H1 (cell line): ENCODE data around the gene NAIF1. TPM values are rescaled to one million over a fixed set of nuclear protein-coding genes. Genes with fewer than 3 reads are reported as not detected.
A peak's percentile ranks its signal among the peaks of the same experiment; 100 is the strongest.

Experiments
- CTCF ChIA-PET: fragments of 300-600 bp; sonication (Branson Sonifier 250); formaldehyde crosslinking; loops from one replicate; lab custom pipeline; 2021; ENCODE audit not compliant: partially characterized antibody; lab: Charles Lee
- POLR2A ChIA-PET: fragments of 300-600 bp; sonication (Branson Sonifier 250); formaldehyde crosslinking; loops from one replicate; lab custom pipeline; 2021; ENCODE audit warnings: inconsistent platforms; ENCODE audit not compliant: partially characterized antibody; lab: Charles Lee
- DNase-seq, 2 experiments: peaks; one replicate each; pipeline versions ENCODE4 v3.0.0 to v3.0.0-alpha.2; 2010 to 2022; ENCODE audit warnings: low spot score in 2 of 2, low read depth in 1 of 2, mixed read lengths in 1 of 2
- FAIRE-seq: peaks from 2 replicates; lab custom pipeline; 2011; peaks lifted over from hg19 to GRCh38; lab: Jason Lieb, UNC
- H2AFZ ChIP-seq: 2 replicates; pipeline ENCODE4 v1.8.1; 2012; ENCODE audit warnings: low read length, inconsistent platforms
- H2AK5ac ChIP-seq: 2 replicates; pipeline ENCODE4 v1.6.1; 2013; ENCODE audit warnings: low read depth, low read length
- H2BK120ac ChIP-seq: replicated peaks from 2 replicates; pipeline ENCODE3; 2013; ENCODE audit warnings: low read depth, low read length, inconsistent platforms
- H2BK12ac ChIP-seq: 2 replicates; pipeline ENCODE4 v1.6.1; 2013; ENCODE audit warnings: low read depth, low read length
- H2BK15ac ChIP-seq: 2 replicates; pipeline ENCODE4 v1.6.1; 2013; ENCODE audit warnings: low read length
- H2BK20ac ChIP-seq: 2 replicates; pipeline ENCODE4 v1.6.1; 2013; ENCODE audit warnings: low read length
- H2BK5ac ChIP-seq: 2 replicates; pipeline ENCODE4 v1.6.1; 2013; ENCODE audit warnings: low read depth, low read length
- H3K14ac ChIP-seq: 2 replicates; pipeline ENCODE4 v1.6.1; 2013; ENCODE audit warnings: inconsistent platforms; ENCODE audit not compliant: insufficient read length
- H3K18ac ChIP-seq: 2 replicates; pipeline ENCODE4 v1.6.1; 2013; ENCODE audit warnings: low read length; ENCODE audit errors: extremely low read depth
- H3K23ac ChIP-seq: 2 replicates; pipeline ENCODE4 v1.6.1; 2013; ENCODE audit warnings: inconsistent platforms; ENCODE audit not compliant: insufficient read length
- H3K23me2 ChIP-seq: 2 replicates; pipeline ENCODE4 v1.6.1; 2013; ENCODE audit warnings: low read depth, low read length
- H3K27ac ChIP-seq: 2 replicates; pipeline ENCODE4 v1.6.1; 2011; ENCODE audit warnings: low read depth, low read length, inconsistent platforms
- H3K27me3 ChIP-seq, 4 experiments: replicated peaks in 1 of 4; 1 replicate in 1 of 4; 2 replicates in 3 of 4; pipeline versions ENCODE4 v1.6.1 to v1.8.1; 2011 to 2013; ENCODE audit warnings: low read length in 3 of 4, mild to moderate bottlenecking in 3 of 4, inconsistent platforms in 2 of 4, mixed read lengths in 2 of 4, moderate library complexity in 1 of 4; ENCODE audit not compliant: control insufficient read depth in 3 of 4, insufficient read depth in 3 of 4; ENCODE audit errors: extremely low read depth in 1 of 4
- H3K36me3 ChIP-seq, 4 experiments: 2 replicates each; pipeline versions ENCODE4 v1.6.1 to v1.8.1; 2011 to 2013; ENCODE audit warnings: mild to moderate bottlenecking in 4 of 4, low read length in 3 of 4, moderate library complexity in 2 of 4, control low read depth in 1 of 4, inconsistent platforms in 1 of 4; ENCODE audit not compliant: insufficient read depth in 4 of 4, control insufficient read depth in 2 of 4
- H3K4ac ChIP-seq: replicated peaks from 2 replicates; pipeline ENCODE3; 2013; ENCODE audit warnings: low read length, low read depth, mixed read lengths, inconsistent platforms; ENCODE audit not compliant: insufficient read length
- H3K4me1 ChIP-seq, 4 experiments: replicated peaks in 1 of 4; 1 replicate in 1 of 4; 2 replicates in 3 of 4; pipeline versions ENCODE4 v1.6.1 to v1.8.1; 2011 to 2013; ENCODE audit warnings: low read length in 3 of 4, inconsistent platforms in 2 of 4, mixed read lengths in 1 of 4; ENCODE audit not compliant: insufficient read depth in 4 of 4, control insufficient read depth in 3 of 4
- H3K4me2 ChIP-seq, 2 experiments: 2 replicates each; pipeline versions ENCODE4 v1.6.1 to v1.8.1; 2011 to 2013; ENCODE audit warnings: low read depth in 2 of 2, low read length in 2 of 2, control low read depth in 1 of 2, inconsistent platforms in 1 of 2, mild to moderate bottlenecking in 1 of 2; ENCODE audit not compliant: insufficient read depth in 1 of 2
- H3K4me3 ChIP-seq, 4 experiments: fragments of 200-600, 300-600 bp in 1 of 4; sonication (generic), shearing (Covaris generic), sonication (Bioruptor Twin) in 1 of 4; 2 replicates each; pipeline versions ENCODE4 v1.5.1 to v1.8.1; 2011 to 2016; ENCODE audit warnings: low read length in 4 of 4, low read depth in 3 of 4, control low read depth in 2 of 4, inconsistent platforms in 2 of 4, mild to moderate bottlenecking in 2 of 4, mixed read lengths in 1 of 4, moderate library complexity in 1 of 4; ENCODE audit not compliant: insufficient read depth in 2 of 4; ENCODE audit errors: extremely low read depth in 1 of 4
- H3K56ac ChIP-seq: replicated peaks from 2 replicates; pipeline ENCODE3; 2013; ENCODE audit warnings: low read depth, mild to moderate bottlenecking, mixed read lengths, low read length, inconsistent platforms; ENCODE audit not compliant: insufficient read length
- H3K79me1 ChIP-seq: 2 replicates; pipeline ENCODE4 v1.6.1; 2013; ENCODE audit warnings: low read depth, low read length, control low read depth
- H3K79me2 ChIP-seq, 2 experiments: 2 replicates each; pipeline versions ENCODE4 v1.6.1 to v1.8.1; 2012 to 2013; ENCODE audit warnings: low read length in 2 of 2, mild to moderate bottlenecking in 2 of 2, inconsistent platforms in 1 of 2; ENCODE audit not compliant: insufficient read depth in 2 of 2, control insufficient read depth in 1 of 2
- H3K9ac ChIP-seq, 4 experiments: replicated peaks in 1 of 4; 1 replicate in 1 of 4; 2 replicates in 3 of 4; pipeline versions ENCODE4 v1.6.1 to v1.8.1; 2011 to 2013; ENCODE audit warnings: low read depth in 3 of 4, low read length in 3 of 4, control low read depth in 2 of 4, mild to moderate bottlenecking in 2 of 4, moderate library complexity in 2 of 4, inconsistent platforms in 1 of 4; ENCODE audit errors: extremely low read depth in 1 of 4
- H3K9me3 ChIP-seq, 2 experiments: 2 replicates each; pipeline versions ENCODE4 v1.6.1 to v1.8.1; 2012 to 2013; ENCODE audit warnings: mild to moderate bottlenecking in 2 of 2, moderate library complexity in 2 of 2, control low read depth in 1 of 2, inconsistent platforms in 1 of 2, low read depth in 1 of 2, low read length in 1 of 2, mixed read lengths in 1 of 2; ENCODE audit not compliant: insufficient read depth in 2 of 2
- H4K20me1 ChIP-seq, 2 experiments: replicated peaks in 1 of 2; 2 replicates each; pipeline versions ENCODE3 to v1.8.1; 2011 to 2013; ENCODE audit warnings: inconsistent platforms in 2 of 2, low read length in 2 of 2, mild to moderate bottlenecking in 1 of 2; ENCODE audit not compliant: insufficient read depth in 2 of 2, control insufficient read depth in 1 of 2
- H4K5ac ChIP-seq: 2 replicates; pipeline ENCODE4 v1.6.1; 2013; ENCODE audit warnings: low read length, low read depth, mixed read lengths, inconsistent platforms; ENCODE audit not compliant: insufficient read length
- H4K8ac ChIP-seq: 2 replicates; pipeline ENCODE4 v1.8.0; 2013; ENCODE audit warnings: mild to moderate bottlenecking, moderate library complexity, low read length, inconsistent platforms; ENCODE audit not compliant: insufficient read depth; ENCODE audit errors: extremely low read depth
- H4K91ac ChIP-seq: replicated peaks from 2 replicates; pipeline ENCODE3; 2013; ENCODE audit warnings: low read length, mixed read lengths, inconsistent platforms; ENCODE audit not compliant: insufficient read length
- ASH2L ChIP-seq: fragments of 200-600, 300-600 bp; sonication (generic); IDR thresholded peaks from one replicate; pipeline ENCODE4 v1.7.1; 2017; ENCODE audit warnings: low read length
- KDM4A ChIP-seq: IDR thresholded peaks from one replicate; pipeline ENCODE4 v1.7.1; 2012; ENCODE audit warnings: low read depth, mild to moderate bottlenecking, moderate library complexity, low read length, inconsistent platforms; ENCODE audit not compliant: severe bottlenecking
- MAX ChIP-seq: IDR thresholded peaks from 2 replicates; pipeline ENCODE4 v1.6.1; 2012; ENCODE audit warnings: inconsistent platforms
- NRF1 ChIP-seq: IDR thresholded peaks from 2 replicates; pipeline ENCODE4 v1.6.1; 2011; ENCODE audit warnings: mild to moderate bottlenecking, low read depth, low read length, improper control_type of control experiment
- PHF8 ChIP-seq: fragments of 200-600 bp; sonication (generic); conservative IDR thresholded peaks from 2 replicates; pipeline ENCODE4 v1.7.1; 2012; ENCODE audit warnings: low read depth, mild to moderate bottlenecking, inconsistent platforms, low read length, moderate library complexity
- TAF7 ChIP-seq: optimal IDR thresholded peaks from 2 replicates; pipeline ENCODE3; 2011; ENCODE audit warnings: low read depth, mild to moderate bottlenecking, inconsistent platforms, low read length, moderate library complexity, borderline replicate concordance
- TBP ChIP-seq: IDR thresholded peaks from 2 replicates; pipeline ENCODE4 v1.6.1; 2011; ENCODE audit warnings: low read depth, low read length, improper control_type of control experiment
- WGBS, 2 experiments: shearing (Covaris generic) in 1 of 2; methylation state at CpG; one replicate each; pipeline versions ENCODE4 v1.1.6 to v1.1.7; 2013 to 2015; ENCODE audit warnings: low lambda C conversion rate in 2 of 2, mixed read lengths in 2 of 2, inconsistent platforms in 1 of 2, low coverage in 1 of 2, missing lambda C conversion rate in 1 of 2; ENCODE audit not compliant: insufficient replicate concordance in 2 of 2, insufficient coverage in 1 of 2, insufficient read length in 1 of 2; ENCODE audit errors: extremely low coverage in 1 of 2, missing lambda C conversion rate in 1 of 2; 5-methylcytosine and 5-hydroxymethylcytosine counted together
- polyA plus RNA-seq, 7 experiments: library from polyadenylated mRNA; depleted of rRNA in 3 of 7; stranded (reverse) in 5 of 7; unstranded in 2 of 7; fragments of >200 nt in 5 of 7; fragments of 200-250 nt in 2 of 7; gene quantifications; 1 replicate in 5 of 7; 2 replicates in 1 of 7; 4 replicates in 1 of 7; pipeline versions ENCODE4 v1.2.1 to v1.2.3, GENCODE V29; 2011 to 2013; ENCODE audit warnings: missing spikeins in 2 of 7, mixed read lengths in 2 of 7
- total RNA-seq: library from RNA; stranded (reverse); fragmentation: NEBNext Ultra II Directional; extraction: Animal tissue kit (Norgen Biotek cat#: 25700); gene quantifications from 2 replicates; pipeline ENCODE4 v1.2.1, GENCODE V29; 2021
- TF ChIP-seq, protein P1 (sequence below), 3 experiments: IDR thresholded peaks; 1 replicate in 2 of 3; 2 replicates in 1 of 3; pipeline versions ENCODE4 v1.5.1 to v1.6.1; 2011; ENCODE audit warnings: low read length in 3 of 3, mild to moderate bottlenecking in 3 of 3, inconsistent platforms in 2 of 3, low read depth in 1 of 3, moderate library complexity in 1 of 3; ENCODE audit not compliant: insufficient read depth in 1 of 3; ENCODE audit errors: control extremely low read depth in 1 of 3

Gene NAIF1
- total and polyA plus RNA-seq, 2 of the 8 experiments (the other 6 are each of a cell fraction or from before 2014, with no cell fraction given), result 8.7 to 9.0 TPM

DNA sequence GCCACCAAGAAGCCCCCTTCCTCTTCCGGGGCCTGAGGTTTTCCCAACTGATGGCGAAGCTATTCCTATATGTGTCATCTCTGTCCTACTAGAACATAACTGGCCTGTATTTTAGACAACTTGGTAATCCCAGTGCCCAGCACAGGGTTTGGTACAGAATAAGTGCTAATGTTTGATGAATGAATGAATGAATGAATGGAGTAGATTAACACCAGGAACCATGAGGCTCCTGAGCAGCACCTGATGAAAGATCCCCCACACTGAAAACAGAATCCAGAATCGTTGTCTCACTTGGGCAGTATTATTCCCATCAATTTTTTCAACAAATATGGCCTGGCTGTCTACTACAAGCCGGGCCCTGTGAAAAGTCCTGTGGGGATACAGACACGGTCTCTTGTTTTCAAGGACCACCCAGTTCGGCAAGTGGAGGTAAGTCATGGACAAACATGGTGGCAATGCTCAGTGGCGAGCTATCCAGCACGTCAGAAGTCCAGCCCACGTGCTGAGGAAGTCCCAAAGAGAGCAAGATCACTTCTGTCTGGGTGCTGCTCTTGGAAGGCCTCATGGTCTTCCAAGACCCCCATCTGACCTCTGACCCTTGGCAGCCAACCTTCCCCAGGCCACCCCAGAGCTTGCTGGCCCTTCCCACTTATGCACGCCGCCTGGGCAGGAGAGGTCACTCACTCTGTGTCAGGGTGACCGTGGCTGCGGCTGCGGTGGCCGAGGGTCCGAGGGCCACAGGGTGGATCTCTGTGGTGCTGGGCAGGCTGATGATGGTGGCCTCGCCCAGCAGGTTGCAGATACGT, 1.0 kb downstream of the NAIF1 start:
- Histone ChIP-seq H2AFZ (no peak overlapping the region), H3K9ac (no peak overlapping the region), H3K23ac (no peak overlapping the region), H2BK5ac (peak overlapping the region; percentile 71), H3K56ac (no peak overlapping the region), H2BK20ac (0 out of 2 replicates have a peak overlapping the region, but pooled peaks have one; percentile 34), H4K91ac (peak overlapping the region; percentile 90), H4K5ac (peak overlapping the region; percentile 23), H3K79me2 (peaks cover 0 to 14% of the 10 kb centered on the region in 2 experiments; a peak in 2 of 4 replicates), H3K18ac (no peak overlapping the region), H3K9me3 (no peaks in the 10 kb centered on the region), H3K4me3 (peak overlapping the region in 1 of 4 experiments; percentile 51; a peak in 1 of 8 replicates), H3K36me3 (peaks cover 0 to 2% (median 0%) of the 10 kb centered on the region in 4 experiments; a peak in 1 of 8 replicates), H3K14ac (no peak overlapping the region), H3K4ac (peak overlapping the region; percentile 12), H2BK15ac (peak overlapping the region; percentile 92), H3K79me1 (peaks cover 11% of the 10 kb centered on the region), H3K27ac (no peak overlapping the region), H3K23me2 (peaks cover 8% of the 10 kb centered on the region), H4K8ac (peak overlapping the region; percentile 71), H2AK5ac (peak overlapping the region; percentile 89; the same call in 1 of the 2 replicates), H4K20me1 (peaks cover 0 to 4% of the 10 kb centered on the region in 2 experiments), H3K4me2 (peak overlapping the region; percentile 58 to 98), H2BK12ac (peak overlapping the region; percentile 68; the same call in 1 of the 2 replicates), H3K27me3 (no peaks in the 10 kb centered on the region; a peak in 1 of 7 replicates), H3K4me1 (peaks cover 0 to 13% (median 8%) of the 10 kb centered on the region in 4 experiments; a peak in 5 of 7 replicates), H2BK120ac (no peak overlapping the region)
- 88% methylated on average over 18 of the region's 18 CpGs; no CpG with 5 or more reads in 1 of the 2 experiments for WGBS, 2 experiments
- no peak for TF ChIP-seq TBP
- no peak for TF ChIP-seq PHF8
- no peak for TF ChIP-seq KDM4A
- TF ChIP-seq TAF7, result no peak
- TF ChIP-seq, protein P1, sequence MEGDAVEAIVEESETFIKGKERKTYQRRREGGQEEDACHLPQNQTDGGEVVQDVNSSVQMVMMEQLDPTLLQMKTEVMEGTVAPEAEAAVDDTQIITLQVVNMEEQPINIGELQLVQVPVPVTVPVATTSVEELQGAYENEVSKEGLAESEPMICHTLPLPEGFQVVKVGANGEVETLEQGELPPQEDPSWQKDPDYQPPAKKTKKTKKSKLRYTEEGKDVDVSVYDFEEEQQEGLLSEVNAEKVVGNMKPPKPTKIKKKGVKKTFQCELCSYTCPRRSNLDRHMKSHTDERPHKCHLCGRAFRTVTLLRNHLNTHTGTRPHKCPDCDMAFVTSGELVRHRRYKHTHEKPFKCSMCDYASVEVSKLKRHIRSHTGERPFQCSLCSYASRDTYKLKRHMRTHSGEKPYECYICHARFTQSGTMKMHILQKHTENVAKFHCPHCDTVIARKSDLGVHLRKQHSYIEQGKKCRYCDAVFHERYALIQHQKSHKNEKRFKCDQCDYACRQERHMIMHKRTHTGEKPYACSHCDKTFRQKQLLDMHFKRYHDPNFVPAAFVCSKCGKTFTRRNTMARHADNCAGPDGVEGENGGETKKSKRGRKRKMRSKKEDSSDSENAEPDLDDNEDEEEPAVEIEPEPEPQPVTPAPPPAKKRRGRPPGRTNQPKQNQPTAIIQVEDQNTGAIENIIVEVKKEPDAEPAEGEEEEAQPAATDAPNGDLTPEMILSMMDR (IDR thresholded peaks at IDR 0.05; ENCODE audit: control extremely low read depth in 1 of 3, insufficient read depth in 1 of 3, low read depth in 1 of 3, low read length in 3 of 3), result no peak
- no peak for TF ChIP-seq ASH2L
- no peak for TF ChIP-seq NRF1
- no peak for TF ChIP-seq MAX
- ChIA-PET CTCF (interaction anchor here (0.6 to 6.0 kb wide), 10 partner anchors 9 to 123 kb away, joined by 3 to 27 read pairs (median 7); no protein-coding TSS in a partner anchor), POLR2A (interaction anchor here (0.9 to 1.7 kb wide), 3 partner anchors 32 to 50 kb away, joined by 3 to 5 read pairs (median 4); no protein-coding TSS in a partner anchor)
- no peak for DNase-seq
- no peak for FAIRE-seq
